SK-N-SH treated with all-trans-retinoic acid at 6 μM for 48 hours (cell line): ENCODE data around the gene SMYD3.

Source experiments
- ATAC-seq: fragments of 200-7000 bp; cut with Tn5 transposase; 3 replicates; pipeline ENCODE4 v1.9.1; 2020; ENCODE audit warnings: mild to moderate bottlenecking, moderate library complexity
- ARNTL ChIP-seq: fragments of 450-650 bp; formaldehyde crosslinking; IDR thresholded peaks from 2 replicates; pipeline ENCODE4 v1.5.0; 2020; ENCODE audit warnings: low read depth, mild to moderate bottlenecking, moderate library complexity, borderline replicate concordance
- CSDC2 ChIP-seq: fragments of 250-450 bp; sonication (Bioruptor Pico); IDR thresholded peaks from 2 replicates; pipeline ENCODE4 v1.5.0; 2020; ENCODE audit warnings: mild to moderate bottlenecking, moderate library complexity
- ESRRG ChIP-seq: fragments of 250-450 bp; sonication (Bioruptor Pico); IDR thresholded peaks from 2 replicates; pipeline ENCODE4 v1.6.1; 2021; ENCODE audit warnings: mild to moderate bottlenecking
- GLIS3 ChIP-seq: fragments of 250-450 bp; sonication (Bioruptor Pico); IDR thresholded peaks from 2 replicates; pipeline ENCODE4 v1.5.0; 2020; ENCODE audit warnings: mild to moderate bottlenecking, moderate library complexity
- ISL1 ChIP-seq: fragments of 250-450 bp; sonication (Bioruptor Pico); IDR thresholded peaks from 2 replicates; pipeline ENCODE4 v2.1.2; 2022; ENCODE audit warnings: mild to moderate bottlenecking, moderate library complexity
- OSR1 ChIP-seq: fragments of 250-450 bp; sonication (Bioruptor Pico); IDR thresholded peaks from 2 replicates; pipeline ENCODE4 v1.8.0; 2022; ENCODE audit warnings: moderate library complexity, mild to moderate bottlenecking, inconsistent platforms
- PPARA ChIP-seq: fragments of 250-450 bp; sonication (Bioruptor Pico); IDR thresholded peaks from 2 replicates; pipeline ENCODE4 v1.5.0; 2020; ENCODE audit warnings: mild to moderate bottlenecking, borderline replicate concordance
- RARB ChIP-seq: fragments of 250-450 bp; sonication (Bioruptor Pico); IDR thresholded peaks from 2 replicates; pipeline ENCODE4 v1.8.0; 2021; ENCODE audit warnings: mild to moderate bottlenecking, moderate library complexity
- SNAI2 ChIP-seq: fragments of 250-450 bp; sonication (Bioruptor Pico); IDR thresholded peaks from 2 replicates; pipeline ENCODE4 v1.5.0; 2020; ENCODE audit warnings: mild to moderate bottlenecking, moderate library complexity
- TCF4 ChIP-seq: fragments of 250-450 bp; sonication (Bioruptor Pico); IDR thresholded peaks from 2 replicates; pipeline ENCODE4 v1.8.0; 2021; ENCODE audit warnings: mild to moderate bottlenecking, moderate library complexity, borderline replicate concordance
- TOX ChIP-seq: fragments of 250-450 bp; sonication (Bioruptor Pico); IDR thresholded peaks from 2 replicates; pipeline ENCODE4 v1.8.0; 2021; ENCODE audit warnings: mild to moderate bottlenecking, moderate library complexity, borderline replicate concordance
- ZC3H10 ChIP-seq: fragments of 250-450 bp; sonication (Bioruptor Pico); IDR thresholded peaks from 2 replicates; pipeline ENCODE4 v1.5.1; 2021; ENCODE audit warnings: mild to moderate bottlenecking, moderate library complexity
- ZFP3 ChIP-seq: fragments of 250-450 bp; sonication (Bioruptor Pico); IDR thresholded peaks from 2 replicates; pipeline ENCODE4 v1.5.0; 2020; ENCODE audit warnings: mild to moderate bottlenecking, moderate library complexity
- ZFP30 ChIP-seq: fragments of 450-650 bp; formaldehyde crosslinking; IDR thresholded peaks from 2 replicates; pipeline ENCODE4 v1.5.0; 2022; ENCODE audit warnings: mild to moderate bottlenecking, moderate library complexity
- ZNF565 ChIP-seq: fragments of 450-650 bp; formaldehyde crosslinking; conservative IDR thresholded peaks from 2 replicates; pipeline ENCODE4 v1.5.0; 2020; ENCODE audit warnings: low read depth, mild to moderate bottlenecking, moderate library complexity
- ZNF70 ChIP-seq: fragments of 450-650 bp; formaldehyde crosslinking; IDR thresholded peaks from 2 replicates; pipeline ENCODE4 v1.5.0; 2020; ENCODE audit warnings: mild to moderate bottlenecking, moderate library complexity
- ZNF8 ChIP-seq: fragments of 450-650 bp; formaldehyde crosslinking; IDR thresholded peaks from 2 replicates; pipeline ENCODE4 v1.5.0; 2020; ENCODE audit warnings: mild to moderate bottlenecking, moderate library complexity
- TF ChIP-seq, protein P1 (sequence below): fragments of 250-450 bp; sonication (Bioruptor Pico); IDR thresholded peaks from 2 replicates; pipeline ENCODE4 v1.5.1; 2021; ENCODE audit warnings: mild to moderate bottlenecking, moderate library complexity
- TF ChIP-seq, protein P2 (sequence below): fragments of 250-450 bp; sonication (Bioruptor Pico); IDR thresholded peaks from 2 replicates; pipeline ENCODE4 v1.8.0; 2021; ENCODE audit warnings: low read depth, mild to moderate bottlenecking, moderate library complexity, borderline replicate concordance
- TF ChIP-seq, protein P3 (sequence below): fragments of 250-450 bp; sonication (Bioruptor Pico); IDR thresholded peaks from 2 replicates; pipeline ENCODE4 v1.5.1; 2020; ENCODE audit warnings: low read depth, mild to moderate bottlenecking, moderate library complexity

SMYD3 gene

DNA sequence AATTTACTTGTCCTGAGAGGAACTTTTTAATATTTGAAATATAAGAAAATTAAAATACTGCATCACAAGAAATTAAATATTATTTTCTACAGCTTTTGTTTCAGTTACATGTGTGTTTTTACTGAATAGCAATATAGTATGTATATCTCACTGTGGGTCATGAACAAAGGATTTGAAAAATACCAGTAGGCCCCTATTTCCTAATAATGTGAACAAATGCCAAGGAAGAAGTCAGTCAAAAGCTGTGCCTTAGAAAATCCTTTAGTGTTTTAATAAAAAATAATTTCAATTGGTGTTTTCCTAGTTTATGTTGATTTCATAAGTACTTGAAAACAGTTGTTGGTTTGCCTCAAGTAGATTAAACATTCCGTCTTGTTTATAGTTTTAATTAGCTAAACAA lies 46.7 kb downstream of the SMYD3 start:
- ATAC-seq = no peak
- TF ChIP-seq, protein P1, sequence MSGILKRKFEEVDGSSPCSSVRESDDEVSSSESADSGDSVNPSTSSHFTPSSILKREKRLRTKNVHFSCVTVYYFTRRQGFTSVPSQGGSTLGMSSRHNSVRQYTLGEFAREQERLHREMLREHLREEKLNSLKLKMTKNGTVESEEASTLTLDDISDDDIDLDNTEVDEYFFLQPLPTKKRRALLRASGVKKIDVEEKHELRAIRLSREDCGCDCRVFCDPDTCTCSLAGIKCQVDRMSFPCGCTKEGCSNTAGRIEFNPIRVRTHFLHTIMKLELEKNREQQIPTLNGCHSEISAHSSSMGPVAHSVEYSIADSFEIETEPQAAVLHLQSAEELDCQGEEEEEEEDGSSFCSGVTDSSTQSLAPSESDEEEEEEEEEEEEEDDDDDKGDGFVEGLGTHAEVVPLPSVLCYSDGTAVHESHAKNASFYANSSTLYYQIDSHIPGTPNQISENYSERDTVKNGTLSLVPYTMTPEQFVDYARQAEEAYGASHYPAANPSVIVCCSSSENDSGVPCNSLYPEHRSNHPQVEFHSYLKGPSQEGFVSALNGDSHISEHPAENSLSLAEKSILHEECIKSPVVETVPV (CRISPR knock-in tag) = no peak
- TF ChIP-seq ARNTL (CRISPR knock-in tag) (no peak), ZNF8 (CRISPR knock-in tag) (no peak), SNAI2 (CRISPR knock-in tag) (no peak), ISL1 (CRISPR knock-in tag) (no peak), CSDC2 (CRISPR knock-in tag) (no peak), TOX (CRISPR knock-in tag) (no peak), ZNF70 (CRISPR knock-in tag) (no peak), ZNF565 (no peak), RARB (CRISPR knock-in tag) (no peak), PPARA (no peak), ZFP30 (CRISPR knock-in tag) (no peak), ESRRG (CRISPR knock-in tag) (no peak), GLIS3 (CRISPR knock-in tag) (no peak)
- TF ChIP-seq, protein P2, sequence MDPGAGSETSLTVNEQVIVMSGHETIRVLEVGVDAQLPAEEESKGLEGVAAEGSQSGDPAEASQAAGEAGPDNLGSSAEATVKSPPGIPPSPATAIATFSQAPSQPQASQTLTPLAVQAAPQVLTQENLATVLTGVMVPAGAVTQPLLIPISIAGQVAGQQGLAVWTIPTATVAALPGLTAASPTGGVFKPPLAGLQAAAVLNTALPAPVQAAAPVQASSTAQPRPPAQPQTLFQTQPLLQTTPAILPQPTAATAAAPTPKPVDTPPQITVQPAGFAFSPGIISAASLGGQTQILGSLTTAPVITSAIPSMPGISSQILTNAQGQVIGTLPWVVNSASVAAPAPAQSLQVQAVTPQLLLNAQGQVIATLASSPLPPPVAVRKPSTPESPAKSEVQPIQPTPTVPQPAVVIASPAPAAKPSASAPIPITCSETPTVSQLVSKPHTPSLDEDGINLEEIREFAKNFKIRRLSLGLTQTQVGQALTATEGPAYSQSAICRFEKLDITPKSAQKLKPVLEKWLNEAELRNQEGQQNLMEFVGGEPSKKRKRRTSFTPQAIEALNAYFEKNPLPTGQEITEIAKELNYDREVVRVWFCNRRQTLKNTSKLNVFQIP (CRISPR knock-in tag) = no peak
- TF ChIP-seq, protein P3, sequence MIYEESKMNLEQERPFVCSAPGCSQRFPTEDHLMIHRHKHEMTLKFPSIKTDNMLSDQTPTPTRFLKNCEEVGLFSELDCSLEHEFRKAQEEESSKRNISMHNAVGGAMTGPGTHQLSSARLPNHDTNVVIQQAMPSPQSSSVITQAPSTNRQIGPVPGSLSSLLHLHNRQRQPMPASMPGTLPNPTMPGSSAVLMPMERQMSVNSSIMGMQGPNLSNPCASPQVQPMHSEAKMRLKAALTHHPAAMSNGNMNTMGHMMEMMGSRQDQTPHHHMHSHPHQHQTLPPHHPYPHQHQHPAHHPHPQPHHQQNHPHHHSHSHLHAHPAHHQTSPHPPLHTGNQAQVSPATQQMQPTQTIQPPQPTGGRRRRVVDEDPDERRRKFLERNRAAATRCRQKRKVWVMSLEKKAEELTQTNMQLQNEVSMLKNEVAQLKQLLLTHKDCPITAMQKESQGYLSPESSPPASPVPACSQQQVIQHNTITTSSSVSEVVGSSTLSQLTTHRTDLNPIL (CRISPR knock-in tag) = no peak

DNA sequence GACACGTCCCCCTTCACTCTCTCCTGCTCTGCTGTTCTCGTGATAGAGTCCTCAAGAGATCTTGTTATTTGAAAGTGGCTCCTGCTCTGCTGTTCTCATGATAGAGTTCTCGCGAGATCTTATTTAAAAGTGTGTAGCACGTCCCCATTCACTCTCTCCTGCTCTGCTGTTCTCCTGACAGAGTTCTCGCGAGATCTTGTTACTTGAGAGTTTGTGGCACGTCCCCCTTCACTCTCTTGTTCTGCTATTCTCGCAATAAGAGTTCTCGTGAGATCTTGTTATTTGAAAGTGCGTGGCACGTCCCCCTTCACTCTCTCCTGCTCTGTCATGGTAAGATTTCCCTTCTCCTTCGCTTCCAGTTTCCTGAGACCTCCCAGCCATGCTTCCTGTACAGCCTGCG lies 47.9 kb downstream of the SMYD3 start:
- TF ChIP-seq CSDC2 (CRISPR knock-in tag) (no peak), ZNF8 (CRISPR knock-in tag) (no peak), RARB (CRISPR knock-in tag) (no peak), ISL1 (CRISPR knock-in tag) (no peak), ZNF70 (CRISPR knock-in tag) (no peak)
- no peak for ATAC-seq

DNA sequence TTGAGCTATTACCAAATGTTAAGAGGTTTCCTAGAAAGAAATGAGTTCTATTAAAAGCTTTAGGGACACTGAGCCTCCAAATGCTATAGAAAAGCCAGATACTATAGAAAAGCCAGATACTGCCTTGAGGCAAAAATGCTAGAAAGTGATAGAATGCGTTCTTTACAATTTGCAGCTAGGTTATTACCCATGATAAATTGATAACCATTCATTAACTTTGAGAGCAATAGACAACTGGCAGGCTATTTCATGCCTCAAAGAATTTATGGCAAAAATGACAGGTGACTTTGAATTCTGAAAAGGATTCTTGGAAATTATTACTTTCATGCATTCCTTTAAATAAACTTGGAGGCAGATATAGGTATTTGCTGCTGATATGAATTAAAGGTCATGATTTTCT lies 51.6 kb downstream of the SMYD3 start:
- TF ChIP-seq ESRRG (CRISPR knock-in tag) (no peak), ZNF8 (CRISPR knock-in tag) (no peak), ZC3H10 (no peak), CSDC2 (CRISPR knock-in tag) (no peak), ARNTL (CRISPR knock-in tag) (no peak), TOX (CRISPR knock-in tag) (no peak), ZNF70 (CRISPR knock-in tag) (no peak), ZFP30 (CRISPR knock-in tag) (no peak), ZFP3 (no peak), OSR1 (CRISPR knock-in tag) (no peak), PPARA (no peak)
- TF ChIP-seq, protein P3 (CRISPR knock-in tag) = no peak
- TF ChIP-seq, protein P2 (CRISPR knock-in tag) = no peak
- TF ChIP-seq, protein P1 (CRISPR knock-in tag) = no peak
- ATAC-seq = no peak

DNA sequence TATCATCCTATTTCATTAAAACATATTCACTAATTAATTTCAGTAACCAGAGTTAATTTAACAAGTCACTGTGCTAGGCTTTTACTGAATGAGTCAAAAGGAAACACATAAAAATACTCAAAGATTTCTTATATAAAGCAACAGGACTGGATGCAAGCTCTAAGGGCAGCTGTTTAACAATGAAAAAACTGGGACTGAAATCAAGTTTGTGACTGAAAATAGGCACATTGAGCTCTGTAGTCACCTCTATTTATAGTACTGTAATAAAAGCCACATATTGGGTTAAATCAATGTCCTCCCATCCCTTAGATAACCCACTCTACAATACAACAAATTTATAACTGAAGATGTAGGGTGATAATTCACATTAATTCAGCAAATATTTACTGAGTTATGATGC lies 52.4 kb downstream of the SMYD3 start:
- no peak for TF ChIP-seq ZNF565
- no peak for TF ChIP-seq OSR1 (CRISPR knock-in tag)
- TF ChIP-seq ISL1 (CRISPR knock-in tag) = no peak
- no peak for TF ChIP-seq TCF4 (CRISPR knock-in tag)
- TF ChIP-seq TOX (CRISPR knock-in tag) = no peak
- no peak for TF ChIP-seq ZFP30 (CRISPR knock-in tag)
- no peak for TF ChIP-seq RARB (CRISPR knock-in tag)
- no peak for TF ChIP-seq ARNTL (CRISPR knock-in tag)
- TF ChIP-seq CSDC2 (CRISPR knock-in tag) = no peak
- no peak for TF ChIP-seq ZNF70 (CRISPR knock-in tag)
- TF ChIP-seq ZC3H10 = no peak
- ATAC-seq = no peak
